NCI-H69 (cell line): ENCODE data around the gene SRSF4.
"Not testable (repeated sequence)": the region's sequence is repeated elsewhere in the genome, so short reads cannot be mapped to it uniquely, and the experiment has no call there.

ENCODE experiments used
- DNase-seq: peaks from one replicate; lab custom pipeline; 2025; lab: John Stamatoyannopoulos, UW

Gene SRSF4

GRCh38 chr1:29181413-29182225, at the start of gene SRSF4:
TSS of gene SRSF4 (minus strand) at chr1:29181900. CDS start at chr1:29181752, 148 bp downstream.
- peak; percentile 98 for DNase-seq

DNA sequence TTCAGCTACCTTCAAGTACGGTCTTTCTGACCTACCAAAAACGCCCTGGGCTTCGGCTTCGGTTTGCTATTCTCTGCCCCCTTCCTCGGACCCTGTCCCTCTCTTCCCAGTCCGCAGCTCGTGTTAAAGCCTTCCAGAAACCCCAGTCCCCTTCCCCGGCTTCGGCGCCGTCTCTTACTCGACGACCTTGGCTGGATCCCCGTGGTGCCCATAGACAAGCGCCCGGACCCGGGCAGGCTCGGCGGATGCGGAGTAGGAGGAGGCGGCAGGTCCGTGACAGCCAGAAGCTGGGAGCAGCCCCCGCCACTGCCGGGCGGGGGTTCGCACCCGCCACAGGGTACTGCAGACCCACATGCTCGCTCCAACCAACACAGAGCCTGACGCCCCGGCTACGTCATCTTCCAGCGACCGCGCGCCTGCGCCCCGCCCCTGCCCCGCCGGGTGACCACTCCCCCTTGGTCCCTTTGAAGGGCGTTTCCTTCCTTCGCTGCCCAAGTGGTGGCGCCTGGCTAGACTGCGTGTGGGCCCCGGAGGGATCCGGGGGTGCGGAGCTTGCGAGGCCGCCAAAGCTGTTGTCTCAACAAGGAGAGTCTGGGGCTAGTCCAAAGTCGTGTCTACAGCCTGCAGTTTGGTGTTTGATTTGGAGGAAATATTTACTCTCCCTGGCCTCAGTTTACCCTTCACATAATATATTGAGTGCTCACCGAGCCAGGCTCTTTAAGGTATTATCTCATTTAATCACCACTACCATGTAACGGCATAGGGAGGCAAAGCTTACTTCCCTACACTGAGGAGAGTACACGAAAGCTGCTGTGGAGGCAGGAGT, 49.1 kb upstream of the SRSF4 start, which contains the start of gene MECR:
MECR (minus strand) TSS at position 382 of the 826 bp plus-strand sequence; CDS start at position 354, 28 bp downstream.
- DNase-seq = peak; percentile 92

DNA sequence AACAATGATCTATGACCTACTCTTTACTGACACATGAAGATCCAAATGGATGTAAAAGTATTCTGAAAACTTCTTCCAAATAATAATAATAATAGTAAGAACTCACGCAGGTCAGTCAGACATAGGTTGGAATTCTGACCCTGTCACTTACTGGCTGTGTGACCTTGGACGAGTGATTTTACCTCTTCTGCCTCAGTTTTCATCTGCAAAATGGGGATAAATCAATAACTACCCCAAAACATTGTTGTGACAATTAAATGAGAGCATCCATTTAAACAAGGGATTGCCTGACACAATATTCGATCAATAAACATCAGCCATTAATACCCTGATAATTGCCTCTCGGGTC, 48.5 kb upstream of the SRSF4 start:
- DNase-seq = no peak

- no peak for DNase-seq
Observed at GRCh38 chr1:29227511-29227910, 45.8 kb upstream of the SRSF4 start.

DNA sequence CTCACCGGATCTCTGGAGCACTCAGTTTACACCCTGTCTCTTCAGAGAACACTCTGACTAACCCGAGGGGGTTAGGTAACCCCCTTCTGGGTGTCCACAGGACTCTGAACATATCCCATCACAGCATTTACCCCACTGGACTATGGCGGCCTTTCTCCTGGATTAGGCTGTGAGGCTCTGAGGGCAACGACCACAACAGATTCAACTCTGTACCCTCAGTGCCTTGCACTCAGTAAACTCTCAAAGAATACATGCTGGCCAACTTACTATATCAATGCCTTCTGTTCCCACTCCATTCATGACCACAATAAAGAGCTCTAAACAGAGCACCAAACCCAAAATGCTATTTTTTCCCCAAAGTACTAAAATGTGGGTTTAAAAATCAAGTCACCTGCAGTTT, 43.7 kb upstream of the SRSF4 start:
- no peak for DNase-seq

- no peak for DNase-seq
Observed at GRCh38 chr1:29224356-29224837, 42.7 kb upstream of the SRSF4 start.

DNA sequence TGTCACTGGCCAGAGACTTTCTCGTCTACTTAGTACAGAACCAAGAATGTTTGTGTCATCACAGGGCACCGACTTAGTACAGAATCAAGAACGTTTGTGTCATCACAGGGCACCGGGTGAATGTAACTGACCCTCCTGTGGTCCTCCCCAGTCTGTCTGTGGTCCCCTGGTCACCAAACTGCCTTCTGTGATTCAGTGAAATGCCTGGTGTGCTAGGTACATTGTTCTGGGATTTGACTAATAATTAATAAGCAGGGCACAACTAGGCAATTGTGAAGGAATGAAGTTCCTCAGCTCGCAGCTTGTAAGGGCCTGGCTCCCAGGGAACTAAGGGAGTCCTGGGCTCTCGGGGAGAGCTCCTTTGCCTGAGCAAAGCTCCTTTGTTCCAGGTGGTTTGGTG, 41.8 kb upstream of the SRSF4 start:
- no peak for DNase-seq

DNA sequence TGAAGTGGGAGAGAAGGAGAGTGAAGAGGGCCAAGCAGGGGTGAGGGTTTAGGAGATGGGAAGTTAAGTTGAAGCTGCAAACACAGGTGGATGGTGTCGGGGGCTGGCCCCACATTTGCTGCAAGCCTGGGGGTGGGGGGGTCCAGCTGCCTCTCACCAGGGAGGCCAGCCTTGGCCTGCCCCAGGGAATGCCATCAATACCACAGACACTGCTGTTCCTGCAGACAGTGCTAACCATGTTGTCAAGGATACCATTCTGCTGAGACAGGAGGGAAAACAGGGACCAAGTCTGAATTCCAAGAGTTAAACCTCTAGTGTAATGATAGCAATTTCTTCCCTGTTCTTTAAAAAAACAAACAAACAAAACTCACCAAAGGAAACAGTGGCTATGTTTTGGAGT, 41.0 kb upstream of the SRSF4 start:
- DNase-seq = no peak

DNA sequence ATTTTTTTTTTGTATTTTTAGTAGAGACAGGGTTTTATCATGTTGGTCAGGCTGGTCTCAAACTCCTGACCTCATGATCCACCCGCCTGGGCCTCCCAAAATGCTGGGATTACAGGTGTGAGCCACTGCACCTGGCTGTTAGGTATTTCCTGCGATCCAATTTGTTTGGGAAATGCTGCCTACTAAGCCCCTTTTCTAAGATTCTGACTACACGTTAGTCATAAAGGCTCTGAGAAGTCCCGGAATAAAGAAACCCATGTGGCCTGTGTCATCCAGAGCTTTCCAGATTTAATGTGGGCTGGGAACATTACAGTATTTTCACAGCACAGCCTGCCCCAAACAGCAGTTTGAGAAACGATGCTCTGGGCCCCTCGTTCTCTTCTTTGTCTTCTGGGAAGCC, 40.6 kb upstream of the SRSF4 start:
- DNase-seq = not testable (repeated sequence)

- no peak for DNase-seq
Observed at GRCh38 chr1:29221296-29221695, 39.6 kb upstream of the SRSF4 start.

- no peak for DNase-seq
Observed at GRCh38 chr1:29218223-29218622, 36.5 kb upstream of the SRSF4 start.

GRCh38 chr1:29217633-29218032, 35.9 kb upstream of the SRSF4 start:
- no peak for DNase-seq

GRCh38 chr1:29213055-29213454, 31.4 kb upstream of the SRSF4 start:
- peak; percentile 17 for DNase-seq

DNA sequence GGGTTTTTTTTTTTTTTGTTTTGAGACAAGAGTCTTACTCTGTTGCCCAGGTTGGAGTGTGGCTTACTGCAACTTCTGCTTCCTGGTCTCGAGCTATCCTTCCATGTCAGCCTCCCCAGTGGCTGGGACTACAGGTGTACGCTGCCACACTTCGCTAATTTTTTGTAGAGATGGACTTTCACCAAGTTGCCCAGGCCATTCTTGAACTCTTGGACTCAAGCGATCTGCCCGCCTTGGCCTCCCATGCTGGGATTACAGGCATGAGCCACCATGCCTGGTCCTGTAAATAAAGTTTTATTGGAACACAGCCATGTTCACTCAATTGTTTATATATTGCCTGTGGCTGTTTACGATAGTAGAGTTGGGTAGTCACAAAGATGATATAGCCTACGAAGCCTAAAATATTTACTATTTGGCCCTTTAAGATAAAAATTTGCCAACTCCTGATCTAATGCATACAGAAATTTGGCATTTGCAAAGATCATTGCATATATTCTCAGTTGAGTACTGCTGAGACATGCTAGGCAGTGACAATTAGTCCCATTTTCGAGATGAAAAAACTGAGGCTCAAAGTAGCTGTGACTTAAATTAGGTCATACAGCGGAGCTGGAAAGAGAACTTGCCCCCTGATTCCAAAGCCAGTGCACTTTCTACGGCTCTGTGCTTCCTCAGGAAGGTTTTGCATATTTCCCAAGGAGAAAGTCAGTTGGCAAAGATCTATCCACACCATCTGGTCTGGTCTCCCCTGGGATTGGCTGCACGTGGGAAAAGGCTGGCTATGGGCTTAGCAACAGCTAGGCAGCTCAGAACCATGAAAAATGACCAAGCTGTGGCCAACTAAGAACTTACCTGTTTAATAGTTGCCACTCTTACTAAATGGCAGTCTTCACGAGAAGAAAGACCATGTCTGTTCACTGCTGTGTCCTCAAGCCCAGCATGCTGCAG, 29.7 kb upstream of the SRSF4 start:
- peak; percentile 85 for DNase-seq

GRCh38 chr1:29210278-29211085, 28.8 kb upstream of the SRSF4 start:
- DNase-seq = no peak

DNA sequence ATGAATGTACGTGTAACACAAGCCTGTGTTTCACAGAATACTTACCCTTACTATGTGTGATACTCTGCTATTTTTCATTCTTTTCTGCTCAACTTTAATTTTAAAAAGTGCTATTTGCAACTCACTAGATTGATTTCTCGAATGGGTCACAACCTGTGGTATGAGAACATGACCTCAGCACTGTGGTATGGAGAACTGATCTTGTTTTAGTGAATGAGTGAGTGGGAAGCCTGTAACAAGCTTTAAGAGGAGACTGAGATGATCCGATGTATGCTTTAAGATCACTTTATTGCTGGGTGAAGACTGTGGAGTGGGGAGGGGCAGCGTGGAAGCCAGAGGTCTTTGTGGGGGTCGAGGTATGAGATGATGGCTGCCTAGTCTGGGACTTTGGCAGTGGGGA, 27.5 kb upstream of the SRSF4 start:
- no peak for DNase-seq

DNA sequence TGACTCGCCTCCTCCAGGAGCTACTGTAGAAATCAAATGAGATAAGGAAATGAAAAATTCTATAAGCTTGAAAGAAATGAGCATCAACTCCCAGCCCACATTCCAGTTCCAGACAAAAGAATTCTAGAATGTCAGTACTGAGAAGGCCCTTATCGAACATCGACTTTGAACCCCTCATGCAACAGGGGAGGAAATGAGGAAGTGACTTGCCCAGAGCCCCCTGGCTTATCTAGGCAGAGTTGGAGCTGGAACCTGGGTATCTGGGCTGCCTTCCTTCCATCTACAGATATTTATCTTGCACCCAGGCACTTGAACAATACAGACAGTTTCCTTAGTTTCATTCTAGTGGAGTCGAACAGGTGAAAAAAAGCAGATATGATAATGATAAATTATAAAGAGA, 26.7 kb upstream of the SRSF4 start:
- no peak for DNase-seq

- peak; percentile 88 for DNase-seq
Observed at GRCh38 chr1:29202584-29203340, 21.1 kb upstream of the SRSF4 start.

DNA sequence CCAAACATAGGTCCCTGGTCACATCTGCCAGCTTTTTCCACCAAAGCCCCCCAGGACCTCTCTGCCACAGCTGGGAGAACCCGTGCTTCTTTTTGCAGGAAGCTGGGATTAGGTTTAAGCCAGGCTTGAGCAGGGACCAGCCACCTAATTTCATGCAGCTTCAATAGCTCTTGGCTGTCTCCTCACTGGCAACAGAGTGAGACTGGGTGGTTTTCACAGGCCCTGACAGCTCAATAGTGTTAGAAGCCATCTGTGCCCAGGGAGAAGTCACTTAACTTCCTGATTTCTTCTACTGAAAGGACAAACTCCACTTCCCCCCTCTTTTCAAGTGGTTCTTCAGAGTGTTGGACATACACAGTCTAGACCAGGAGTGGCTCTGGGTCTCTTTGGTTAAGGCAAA, 20.4 kb upstream of the SRSF4 start:
- DNase-seq = no peak

DNA sequence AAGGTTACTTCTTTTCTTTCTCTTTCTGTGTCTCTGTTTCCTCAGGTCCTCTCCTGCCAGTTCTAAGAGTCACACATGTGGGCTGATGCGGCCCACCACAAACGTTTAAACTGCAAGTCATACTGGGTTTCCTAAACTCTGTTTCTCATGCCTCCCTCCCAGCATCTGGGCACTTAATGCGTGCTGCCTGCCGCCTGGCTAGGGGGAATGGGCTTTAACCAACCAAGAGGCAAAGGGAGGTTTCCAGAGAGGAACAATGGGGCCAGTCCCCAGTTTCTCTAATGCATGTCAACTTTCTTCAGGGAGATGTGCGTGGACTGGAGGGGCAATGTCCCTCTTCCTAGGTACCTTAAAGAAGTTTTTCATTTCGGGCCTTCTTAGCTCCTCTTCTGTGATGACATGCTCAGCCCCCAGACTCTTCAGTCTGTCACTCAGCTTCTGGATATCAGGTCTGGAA, 19.9 kb upstream of the SRSF4 start:
- no peak for DNase-seq
